HG02678 (cell line): Measurements from ENCODE around the gene VGLL4.
A peak's percentile ranks its signal among the peaks of the same experiment; 100 is the strongest.
"Not testable (repeated sequence)": the region's sequence is repeated elsewhere in the genome, so short reads cannot be mapped to it uniquely, and the experiment has no call there.

ENCODE experiments used
- ATAC-seq: cut with Tn5 transposase; IDR thresholded peaks from one replicate; pipeline ENCODE4 v1.9.1; 2021; ENCODE audit warnings: mild to moderate bottlenecking, moderate library complexity; ENCODE audit not compliant: unreplicated experiment

The VGLL4 gene

GRCh38 chr3:11643605-11644087 lies at the start of gene VGLL4:
VGLL4 (minus strand) TSS chr3:11643915; CDS start chr3:11643518, 397 bp downstream.
- peak; percentile 64 for ATAC-seq

GRCh38 chr3:11692532-11692813 lies 48.8 kb upstream of the VGLL4 start:
- no peak for ATAC-seq

GRCh38 chr3:11691767-11692531 lies 48.2 kb upstream of the VGLL4 start:
- no peak for ATAC-seq

- ATAC-seq, result no peak
Measured at GRCh38 chr3:11690863-11691766, 47.4 kb upstream of the VGLL4 start.

GRCh38 chr3:11689749-11690148 lies 46.0 kb upstream of the VGLL4 start:
- no peak for ATAC-seq

GRCh38 chr3:11684980-11685379 lies 41.3 kb upstream of the VGLL4 start:
- ATAC-seq, result not testable (repeated sequence)

GRCh38 chr3:11680509-11680908 lies 36.8 kb upstream of the VGLL4 start:
- ATAC-seq, result no peak

- ATAC-seq, result no peak
Measured at GRCh38 chr3:11679964-11680363, 36.2 kb upstream of the VGLL4 start.

- ATAC-seq, result no peak
Measured at GRCh38 chr3:11672363-11672762, 28.6 kb upstream of the VGLL4 start.

GRCh38 chr3:11671648-11672100 lies 28.0 kb upstream of the VGLL4 start:
- no peak for ATAC-seq

- ATAC-seq, result no peak
Measured at GRCh38 chr3:11668243-11669235, 24.8 kb upstream of the VGLL4 start.

GRCh38 chr3:11665331-11665730 lies 21.6 kb upstream of the VGLL4 start:
- no peak for ATAC-seq

GRCh38 chr3:11662392-11662990 lies 18.8 kb upstream of the VGLL4 start:
- no peak for ATAC-seq

- no peak for ATAC-seq
Measured at GRCh38 chr3:11661827-11662226, 18.1 kb upstream of the VGLL4 start.

GRCh38 chr3:11661052-11661656 lies 17.4 kb upstream of the VGLL4 start:
- no peak for ATAC-seq

GRCh38 chr3:11660242-11660641 lies 16.5 kb upstream of the VGLL4 start:
- ATAC-seq, result no peak

GRCh38 chr3:11658180-11658579 lies 14.5 kb upstream of the VGLL4 start:
- no peak for ATAC-seq

GRCh38 chr3:11655196-11655928 lies 11.6 kb upstream of the VGLL4 start:
- no peak for ATAC-seq

- ATAC-seq, result no peak
Measured at GRCh38 chr3:11654166-11654565, 10.5 kb upstream of the VGLL4 start.
